Hepatocyte (in vitro differentiated cells): Measurements from ENCODE around the gene CD300LB. TPM values are rescaled to one million over a fixed set of nuclear protein-coding genes. Genes with fewer than 3 reads are reported as not detected.

Experiments
- DNase-seq: peaks from one replicate; pipeline ENCODE4 v3.0.0-alpha.2; 2016; ENCODE audit warnings: low spot score
- H2AFZ ChIP-seq: fragments of 200-600 bp; sonication (generic); 2 replicates; pipeline ENCODE4 v1.6.0; 2016; ENCODE audit warnings: antibody characterized with exemption, mild to moderate bottlenecking
- H3K27ac ChIP-seq: fragments of 200-600 bp; sonication (generic); 2 replicates; pipeline ENCODE4 v1.5.1; 2016; ENCODE audit warnings: mild to moderate bottlenecking
- H3K27me3 ChIP-seq: fragments of 200-600 bp; sonication (generic); 2 replicates; pipeline ENCODE4 v1.6.1; 2016
- H3K36me3 ChIP-seq: fragments of 200-600 bp; sonication (generic); replicated peaks from 2 replicates; pipeline ENCODE4 v1.5.1; 2016; ENCODE audit warnings: low read depth; ENCODE audit not compliant: insufficient read depth
- H3K4me1 ChIP-seq: fragments of 200-600 bp; sonication (generic); 2 replicates; pipeline ENCODE4 v1.5.1; 2016; ENCODE audit warnings: mild to moderate bottlenecking, moderate library complexity; ENCODE audit not compliant: insufficient read depth
- H3K4me2 ChIP-seq: fragments of 200-600 bp; sonication (generic); 2 replicates; pipeline ENCODE4 v1.6.0; 2016
- H3K4me3 ChIP-seq: fragments of 200-600 bp; sonication (generic); 2 replicates; pipeline ENCODE4 v1.5.1; 2016; ENCODE audit warnings: mild to moderate bottlenecking
- H3K79me2 ChIP-seq: fragments of 200-600 bp; sonication (generic); 2 replicates; pipeline ENCODE4 v1.6.0; 2017; ENCODE audit warnings: mild to moderate bottlenecking
- H3K9me2 ChIP-seq: fragments of 200-600 bp; sonication (generic); replicated peaks from 2 replicates; pipeline ENCODE4 v1.6.0; 2017; ENCODE audit warnings: mild to moderate bottlenecking; ENCODE audit not compliant: insufficient read depth
- H3K9me3 ChIP-seq: fragments of 200-600 bp; sonication (generic); 2 replicates; pipeline ENCODE4 v1.5.1; 2016; ENCODE audit warnings: low read depth, mild to moderate bottlenecking
- H4K20me1 ChIP-seq: fragments of 200-600 bp; sonication (generic); 2 replicates; pipeline ENCODE4 v1.6.0; 2016; ENCODE audit warnings: mild to moderate bottlenecking; ENCODE audit not compliant: insufficient read depth, poor library complexity, severe bottlenecking
- EZH2 ChIP-seq: fragments of 200-600 bp; sonication (generic); IDR thresholded peaks from 2 replicates; pipeline ENCODE4 v1.6.1; 2016; ENCODE audit warnings: antibody characterized with exemption, mild to moderate bottlenecking, borderline replicate concordance
- EZH2phosphoT487 ChIP-seq: fragments of 200-600 bp; sonication (generic); IDR thresholded peaks from one replicate; pipeline ENCODE4 v1.6.1; 2018; ENCODE audit warnings: antibody characterized with exemption, mild to moderate bottlenecking, low read depth, moderate library complexity; ENCODE audit not compliant: unreplicated experiment, severe bottlenecking
- WGBS: methylation state at CpG from one replicate; pipeline ENCODE4 v1.1.6; 2016; ENCODE audit warnings: low lambda C conversion rate; ENCODE audit errors: missing lambda C conversion rate; 5-methylcytosine and 5-hydroxymethylcytosine counted together
- polyA plus RNA-seq: library from polyadenylated mRNA; unstranded; fragments of >200 nt; fragmentation: Nextera tagmentation; extraction: Ambion mirVana; gene quantifications from 2 replicates; pipeline ENCODE4 v1.2.1, GENCODE V29; 2016
- total RNA-seq: library from RNA; depleted of rRNA; stranded (reverse); fragments of >200 nt; gene quantifications from 2 replicates; pipeline ENCODE4 v1.2.3, GENCODE V29; 2014
- TF ChIP-seq, protein P1 (sequence below): fragments of 200-600 bp; sonication (generic); IDR thresholded peaks from 2 replicates; pipeline ENCODE4 v1.5.1; 2016; ENCODE audit warnings: antibody characterized with exemption, mild to moderate bottlenecking; ENCODE audit not compliant: poor library complexity

Gene CD300LB
- total and polyA plus RNA-seq, 2 experiments from 2014 or later = not detected

DNA sequence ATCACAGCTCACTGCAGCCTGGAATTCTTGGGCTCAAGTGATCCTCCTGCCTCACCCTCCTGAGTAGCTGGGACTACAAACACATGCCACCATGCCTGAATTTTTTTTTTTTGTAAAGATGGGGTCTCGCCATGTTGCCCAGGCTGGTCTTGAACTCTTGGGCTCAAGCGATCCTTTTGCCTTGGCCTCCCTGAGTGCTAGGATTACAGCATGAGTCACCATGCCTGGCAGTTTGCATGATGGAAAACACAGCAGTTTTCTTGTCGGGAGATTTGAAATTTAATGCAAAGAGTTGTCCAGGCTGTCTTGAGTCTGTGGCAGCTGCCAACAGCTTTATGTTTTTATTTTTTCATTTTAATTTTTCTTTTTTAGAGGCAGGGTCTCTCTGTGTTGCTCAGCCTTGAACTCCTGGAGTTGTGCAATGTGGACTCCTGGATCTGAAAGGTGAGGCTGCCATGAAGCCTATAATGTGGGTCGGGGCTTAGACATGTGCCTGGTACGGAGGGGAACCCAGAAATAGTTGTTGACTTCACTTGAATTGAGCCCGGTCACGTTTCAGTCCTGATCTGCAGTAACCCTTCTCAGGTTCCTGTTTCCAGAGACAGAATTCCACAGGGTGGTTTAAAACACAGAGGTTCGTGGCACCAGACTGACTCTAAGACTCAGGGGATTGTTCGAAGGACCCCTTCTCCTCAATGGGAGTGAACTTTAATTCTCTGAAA, 46.1 kb downstream of the CD300LB start:
- WGBS = 69% methylated on average over 9 of the region's 9 CpGs

DNA sequence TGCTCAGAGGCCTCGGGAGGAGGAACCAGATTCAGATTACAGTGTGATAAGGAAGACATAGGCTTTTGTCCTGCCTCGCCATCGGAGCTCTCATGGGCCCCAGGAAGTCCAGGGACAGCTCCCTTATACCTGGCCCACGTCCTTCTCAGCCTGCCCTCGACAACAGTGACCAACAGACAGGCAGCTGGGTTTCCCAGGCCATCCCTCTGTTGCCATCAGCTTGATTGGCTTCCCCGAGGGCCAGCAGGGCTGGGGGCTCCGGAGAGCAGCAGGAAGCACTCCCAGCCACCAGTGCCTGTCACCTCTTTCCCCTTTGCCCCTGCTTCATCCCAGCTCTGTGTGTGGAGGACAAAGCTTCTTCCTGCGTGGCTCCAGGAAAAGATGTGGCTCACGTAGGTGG, 47.2 kb downstream of the CD300LB start:
- Histone ChIP-seq H3K27me3 (no peaks in the 10 kb centered on the region), H2AFZ (no peak overlapping the region), H3K4me2 (no peak overlapping the region), H4K20me1 (no peaks in the 10 kb centered on the region), H3K4me1 (no peaks in the 10 kb centered on the region), H3K27ac (no peak overlapping the region), H3K79me2 (no peaks in the 10 kb centered on the region), H3K36me3 (no peaks in the 10 kb centered on the region), H3K4me3 (no peak overlapping the region), H3K9me3 (no peaks in the 10 kb centered on the region), H3K9me2 (no peaks in the 10 kb centered on the region)
- DNase-seq = no peak
- 51% methylated on average over 9 of the region's 9 CpGs for WGBS
- TF ChIP-seq EZH2phosphoT487 = no peak
- TF ChIP-seq, protein P1, sequence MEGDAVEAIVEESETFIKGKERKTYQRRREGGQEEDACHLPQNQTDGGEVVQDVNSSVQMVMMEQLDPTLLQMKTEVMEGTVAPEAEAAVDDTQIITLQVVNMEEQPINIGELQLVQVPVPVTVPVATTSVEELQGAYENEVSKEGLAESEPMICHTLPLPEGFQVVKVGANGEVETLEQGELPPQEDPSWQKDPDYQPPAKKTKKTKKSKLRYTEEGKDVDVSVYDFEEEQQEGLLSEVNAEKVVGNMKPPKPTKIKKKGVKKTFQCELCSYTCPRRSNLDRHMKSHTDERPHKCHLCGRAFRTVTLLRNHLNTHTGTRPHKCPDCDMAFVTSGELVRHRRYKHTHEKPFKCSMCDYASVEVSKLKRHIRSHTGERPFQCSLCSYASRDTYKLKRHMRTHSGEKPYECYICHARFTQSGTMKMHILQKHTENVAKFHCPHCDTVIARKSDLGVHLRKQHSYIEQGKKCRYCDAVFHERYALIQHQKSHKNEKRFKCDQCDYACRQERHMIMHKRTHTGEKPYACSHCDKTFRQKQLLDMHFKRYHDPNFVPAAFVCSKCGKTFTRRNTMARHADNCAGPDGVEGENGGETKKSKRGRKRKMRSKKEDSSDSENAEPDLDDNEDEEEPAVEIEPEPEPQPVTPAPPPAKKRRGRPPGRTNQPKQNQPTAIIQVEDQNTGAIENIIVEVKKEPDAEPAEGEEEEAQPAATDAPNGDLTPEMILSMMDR = no peak
- no peak for TF ChIP-seq EZH2

More for the DNA sequence above, 46.1 kb downstream of the CD300LB start:
- no peak overlapping the region for H2AFZ ChIP-seq
- H3K9me3 ChIP-seq = no peaks in the 10 kb centered on the region
- H3K27me3 ChIP-seq = no peaks in the 10 kb centered on the region
- H3K36me3 ChIP-seq = no peaks in the 10 kb centered on the region
- DNase-seq = no peak
- no peak for TF ChIP-seq EZH2
- TF ChIP-seq EZH2phosphoT487 = no peak
- TF ChIP-seq, protein P1 = no peak
- no peaks in the 10 kb centered on the region for H3K4me1 ChIP-seq
- no peaks in the 10 kb centered on the region for H3K79me2 ChIP-seq
- no peak overlapping the region for H3K4me3 ChIP-seq
- no peaks in the 10 kb centered on the region for H4K20me1 ChIP-seq
- no peaks in the 10 kb centered on the region for H3K9me2 ChIP-seq
- H3K27ac ChIP-seq = no peak overlapping the region
- H3K4me2 ChIP-seq = no peak overlapping the region

DNA sequence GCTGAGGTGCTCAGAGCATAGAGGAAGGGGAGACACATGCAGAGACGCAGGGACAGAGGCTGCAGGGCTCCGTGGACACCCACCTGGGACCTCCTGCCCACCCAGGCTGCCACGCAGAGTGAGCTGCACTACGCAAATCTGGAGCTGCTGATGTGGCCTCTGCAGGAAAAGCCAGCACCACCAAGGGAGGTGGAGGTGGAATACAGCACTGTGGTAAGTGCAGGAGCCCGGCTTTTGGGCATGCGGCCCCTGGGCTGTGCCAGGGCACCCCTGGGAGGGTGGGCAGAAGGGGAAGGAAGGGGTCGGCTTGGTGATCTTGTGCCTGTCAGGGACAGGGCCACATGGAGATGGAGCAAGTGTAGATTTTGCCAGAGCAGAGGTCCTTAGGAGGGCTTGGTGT, 49.7 kb downstream of the CD300LB start:
- 86% methylated on average over 7 of the region's 7 CpGs for WGBS

More for the DNA sequence above, 49.7 kb downstream of the CD300LB start:
- no peak overlapping the region for H3K4me2 ChIP-seq
- H3K79me2 ChIP-seq = no peaks in the 10 kb centered on the region
- no peak overlapping the region for H3K4me3 ChIP-seq
- H2AFZ ChIP-seq = no peak overlapping the region
- H3K27ac ChIP-seq = no peak overlapping the region
- no peak for DNase-seq
- no peaks in the 10 kb centered on the region for H3K27me3 ChIP-seq
- H3K4me1 ChIP-seq = no peaks in the 10 kb centered on the region
- no peaks in the 10 kb centered on the region for H4K20me1 ChIP-seq
- no peaks in the 10 kb centered on the region for H3K9me2 ChIP-seq
- no peaks in the 10 kb centered on the region for H3K36me3 ChIP-seq
- no peaks in the 10 kb centered on the region for H3K9me3 ChIP-seq
- TF ChIP-seq EZH2 = no peak
- TF ChIP-seq EZH2phosphoT487 = no peak
- TF ChIP-seq, protein P1 = no peak
